NB4 (cell line): ENCODE results near the gene KAT6B.

Experiments used
- CTCF ChIP-seq: IDR thresholded peaks from one replicate; pipeline ENCODE4 v1.5.1; 2012; ENCODE audit warnings: low read depth, low read length
- TF ChIP-seq, protein P1 (sequence below): IDR thresholded peaks from 2 replicates; pipeline ENCODE4 v1.6.1; 2011; ENCODE audit warnings: low read depth, low read length

- TF ChIP-seq, protein P1, sequence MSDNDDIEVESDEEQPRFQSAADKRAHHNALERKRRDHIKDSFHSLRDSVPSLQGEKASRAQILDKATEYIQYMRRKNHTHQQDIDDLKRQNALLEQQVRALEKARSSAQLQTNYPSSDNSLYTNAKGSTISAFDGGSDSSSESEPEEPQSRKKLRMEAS: no peak
- TF ChIP-seq CTCF: no peak
These were observed 121.5 kb downstream of the KAT6B start for GRCh38 chr10:74947781-74948401.
